Skeletal muscle tissue (tissue), 4 donors: Measurements from ENCODE around the gene INSYN2A. TPM values are rescaled to one million over a fixed set of nuclear protein-coding genes. Genes with fewer than 3 reads are reported as not detected.

Experiments used
- H3K27ac ChIP-seq: one replicate; pipeline ENCODE4 v1.7.0; 2013; ENCODE audit warnings: mild to moderate bottlenecking, low read depth, low read length, inconsistent platforms
- H3K27me3 ChIP-seq, 3 donors: one replicate each; pipeline ENCODE4 v1.7.0; 2013; ENCODE audit warnings: low read length in 3 of 3; ENCODE audit not compliant: control insufficient read depth in 3 of 3, insufficient read depth in 3 of 3
- H3K36me3 ChIP-seq, 3 donors: one replicate each; pipeline ENCODE4 v1.7.0; 2013; ENCODE audit warnings: low read length in 3 of 3; ENCODE audit not compliant: control insufficient read depth in 3 of 3, insufficient read depth in 3 of 3
- H3K4me1 ChIP-seq, 3 donors: one replicate each; pipeline ENCODE4 v1.7.0; 2013; ENCODE audit warnings: low read length in 3 of 3, mild to moderate bottlenecking in 3 of 3; ENCODE audit not compliant: control insufficient read depth in 3 of 3, insufficient read depth in 3 of 3
- H3K4me3 ChIP-seq, 3 donors: one replicate each; pipeline ENCODE4 v1.7.0; 2013; ENCODE audit warnings: low read length in 3 of 3
- H3K9ac ChIP-seq, 3 donors: one replicate each; pipeline ENCODE4 v1.7.0; 2013; ENCODE audit warnings: low read length in 3 of 3, mild to moderate bottlenecking in 3 of 3, moderate library complexity in 2 of 3, low read depth in 1 of 3
- H3K9me3 ChIP-seq, 3 donors: one replicate each; pipeline ENCODE4 v1.7.0; 2013; ENCODE audit warnings: low read length in 3 of 3; ENCODE audit not compliant: control insufficient read depth in 3 of 3
- total RNA-seq: library from RNA; depleted of rRNA; stranded (reverse); fragments of >200 nt; gene quantifications from one replicate; pipeline ENCODE4 v1.2.3, GENCODE V29; 2014
- donor health status: Osteomylitis.

The INSYN2A gene
- total RNA-seq, 1 donor from 2014 or later: under 0.01 TPM

DNA sequence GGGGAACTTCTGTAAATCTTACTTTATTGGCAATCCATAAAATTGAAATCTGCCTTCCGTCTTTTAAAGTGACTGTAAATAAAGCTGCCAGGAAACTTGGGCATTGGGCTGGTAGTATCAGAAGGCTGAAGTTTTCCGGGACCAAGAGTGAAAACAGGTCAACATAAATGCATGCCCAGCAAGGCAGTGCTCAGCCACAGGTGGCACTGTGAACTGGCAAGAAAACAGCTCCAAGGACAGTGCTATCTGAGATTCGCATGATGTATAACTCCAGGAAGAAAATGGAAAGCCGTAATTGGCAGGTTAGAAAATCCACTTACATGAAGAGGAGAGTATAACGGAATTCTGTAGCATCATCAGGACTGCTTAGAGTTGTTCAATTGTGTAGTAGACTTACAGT is 1.9 kb upstream of the INSYN2A start:
- Histone ChIP-seq H3K9me3 (no peaks in the 10 kb centered on the region), H3K4me3 (no peak overlapping the region), H3K36me3 (no peaks in the 10 kb centered on the region), H3K4me1 (peaks cover 0 to 4% (median 4%) of the 10 kb centered on the region in 3 donors), H3K9ac (no peak overlapping the region), H3K27ac (no peak overlapping the region), H3K27me3 (peaks cover 11 to 15% (median 12%) of the 10 kb centered on the region in 3 donors)

DNA sequence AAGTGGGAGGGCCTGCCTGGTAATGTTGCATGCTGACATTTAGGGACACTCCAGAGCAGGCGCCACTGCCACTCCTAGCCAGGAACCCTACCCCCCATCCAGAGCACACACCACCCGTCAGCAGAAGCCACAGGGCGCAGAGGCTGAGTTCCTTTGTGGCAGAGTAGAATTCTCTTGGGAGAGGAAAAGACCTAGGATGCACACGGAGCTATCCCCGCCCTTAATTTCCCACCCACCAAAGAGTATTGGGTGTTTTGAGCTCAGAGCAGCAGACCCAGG is 702 bp upstream of the INSYN2A start:
- Histone ChIP-seq H3K9ac (no peak overlapping the region), H3K9me3 (no peaks in the 10 kb centered on the region), H3K36me3 (no peaks in the 10 kb centered on the region), H3K4me3 (no peak overlapping the region), H3K27me3 (peaks cover 11 to 15% (median 12%) of the 10 kb centered on the region in 3 donors), H3K4me1 (peaks cover 0 to 4% (median 4%) of the 10 kb centered on the region in 3 donors), H3K27ac (no peak overlapping the region)

DNA sequence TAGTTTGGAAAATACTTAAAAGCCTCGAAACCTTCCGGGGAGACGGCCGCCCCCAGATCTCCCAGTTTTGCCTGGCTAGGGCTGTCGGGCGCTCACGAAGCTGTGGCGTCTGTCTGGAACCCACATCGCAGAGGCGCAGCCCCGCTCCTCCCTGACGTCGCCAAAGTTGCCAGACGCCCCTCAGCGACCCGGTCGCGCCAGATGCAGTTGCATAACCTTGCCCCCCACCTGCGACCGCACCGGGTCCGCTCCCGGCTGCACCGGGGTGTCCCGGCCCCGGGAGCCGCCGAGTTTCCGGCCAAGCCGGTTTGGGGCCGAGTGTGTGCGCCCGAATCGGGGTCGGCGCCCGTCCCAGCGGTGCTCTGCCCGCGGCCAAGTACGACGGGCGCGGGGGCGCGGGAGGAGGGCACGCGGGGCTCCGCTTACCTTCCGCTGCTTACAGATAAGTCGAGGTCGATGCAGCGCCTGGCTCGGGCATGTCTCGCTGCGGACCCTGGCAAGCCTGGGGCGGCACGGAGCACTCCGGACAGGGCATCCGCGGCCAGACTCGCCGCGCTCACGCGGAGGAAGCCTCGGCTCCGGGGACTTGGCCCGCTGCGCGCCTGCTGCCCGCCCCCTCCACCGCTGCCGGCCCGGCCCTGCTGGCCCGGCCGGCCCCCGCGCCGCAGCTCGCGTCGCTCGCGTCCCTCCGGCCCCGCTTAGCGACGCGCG is 665 bp downstream of the INSYN2A start:
- no peaks in the 10 kb centered on the region for H3K36me3 ChIP-seq
- peaks cover 11 to 15% (median 12%) of the 10 kb centered on the region in 3 donors for H3K27me3 ChIP-seq
- no peaks in the 10 kb centered on the region for H3K9me3 ChIP-seq
- H3K4me3 ChIP-seq: peak overlapping the region in 1 of 3 donors; percentile 49
- no peak overlapping the region for H3K9ac ChIP-seq
- no peak overlapping the region for H3K27ac ChIP-seq
- peaks cover 0 to 4% (median 4%) of the 10 kb centered on the region in 3 donors for H3K4me1 ChIP-seq

DNA sequence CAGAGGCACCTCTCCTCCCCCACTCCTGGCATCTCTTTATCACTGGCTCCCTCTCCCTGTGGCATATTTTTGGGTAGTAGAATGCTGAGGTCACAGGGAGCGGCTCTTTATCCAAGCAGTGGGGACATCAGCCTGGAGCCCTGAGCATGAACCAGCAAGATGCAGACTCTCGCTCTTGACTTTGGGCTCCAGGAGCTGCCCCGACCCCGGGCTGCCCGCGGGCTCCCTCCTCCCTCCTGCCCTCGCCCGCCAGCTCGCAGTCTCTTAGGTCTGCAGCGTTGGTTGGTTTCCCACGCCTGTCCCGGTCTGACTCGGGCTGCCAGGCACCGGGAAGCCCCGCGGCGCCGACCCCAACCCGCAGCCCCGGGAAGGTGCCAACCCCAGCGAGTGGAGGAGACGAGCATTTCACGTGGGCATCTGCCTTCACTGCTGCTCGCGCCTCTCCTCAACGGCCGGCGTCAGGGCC is 1.3 kb downstream of the INSYN2A start:
- no peak overlapping the region for H3K4me3 ChIP-seq
- H3K27ac ChIP-seq: no peak overlapping the region
- H3K36me3 ChIP-seq: no peaks in the 10 kb centered on the region
- peaks cover 11 to 15% (median 12%) of the 10 kb centered on the region in 3 donors for H3K27me3 ChIP-seq
- no peak overlapping the region for H3K9ac ChIP-seq
- H3K4me1 ChIP-seq: peaks cover 0 to 4% (median 4%) of the 10 kb centered on the region in 3 donors
- no peaks in the 10 kb centered on the region for H3K9me3 ChIP-seq

DNA sequence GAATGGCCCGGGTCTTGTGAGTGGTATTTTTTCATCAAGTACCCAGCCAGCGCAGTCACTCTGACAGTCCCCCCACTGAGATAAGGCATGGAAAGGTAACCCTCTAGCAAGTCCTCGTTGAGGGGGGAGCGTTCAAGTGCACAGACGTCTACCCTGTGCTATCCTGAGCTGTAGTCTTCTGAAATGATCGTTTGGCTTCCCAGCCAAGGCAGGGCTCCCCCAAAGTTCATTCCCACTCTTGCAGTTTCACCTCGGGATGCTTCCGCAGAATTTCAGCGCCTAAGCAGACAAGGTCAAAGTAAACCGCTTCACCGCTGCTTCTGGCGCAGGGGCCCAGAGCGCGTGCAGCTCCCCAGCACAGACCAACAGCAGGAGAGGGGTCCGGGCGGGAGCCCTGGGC is 1.8 kb downstream of the INSYN2A start:
- H3K9me3 ChIP-seq: no peaks in the 10 kb centered on the region
- no peak overlapping the region for H3K4me3 ChIP-seq
- H3K4me1 ChIP-seq: peaks cover 0 to 4% (median 4%) of the 10 kb centered on the region in 3 donors
- peaks cover 11 to 15% (median 12%) of the 10 kb centered on the region in 3 donors for H3K27me3 ChIP-seq
- no peak overlapping the region for H3K27ac ChIP-seq
- no peaks in the 10 kb centered on the region for H3K36me3 ChIP-seq
- no peak overlapping the region for H3K9ac ChIP-seq

DNA sequence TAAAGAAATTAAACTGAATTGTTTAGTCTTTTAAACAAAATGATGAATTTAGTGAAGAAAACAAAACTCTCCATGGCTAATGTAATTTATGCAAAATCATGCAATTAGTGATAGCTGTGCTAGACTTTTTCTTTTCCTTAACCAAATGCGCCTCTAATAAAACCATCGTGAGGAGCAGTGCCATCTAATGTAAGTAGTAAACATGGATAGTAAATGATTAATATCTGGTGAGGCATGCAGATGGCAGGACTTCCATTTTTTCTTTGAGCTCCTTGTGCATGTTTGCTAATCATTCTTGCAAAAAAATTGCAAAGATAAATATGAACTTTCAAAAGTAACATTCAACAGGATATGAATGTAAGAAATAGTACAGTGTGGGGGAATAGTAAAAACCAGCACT is 2.3 kb downstream of the INSYN2A start:
- H3K27me3 ChIP-seq: peaks cover 11 to 15% (median 12%) of the 10 kb centered on the region in 3 donors
- H3K9ac ChIP-seq: no peak overlapping the region
- no peaks in the 10 kb centered on the region for H3K9me3 ChIP-seq
- no peaks in the 10 kb centered on the region for H3K36me3 ChIP-seq
- H3K4me3 ChIP-seq: no peak overlapping the region
- peaks cover 0 to 4% (median 4%) of the 10 kb centered on the region in 3 donors for H3K4me1 ChIP-seq
- no peak overlapping the region for H3K27ac ChIP-seq

DNA sequence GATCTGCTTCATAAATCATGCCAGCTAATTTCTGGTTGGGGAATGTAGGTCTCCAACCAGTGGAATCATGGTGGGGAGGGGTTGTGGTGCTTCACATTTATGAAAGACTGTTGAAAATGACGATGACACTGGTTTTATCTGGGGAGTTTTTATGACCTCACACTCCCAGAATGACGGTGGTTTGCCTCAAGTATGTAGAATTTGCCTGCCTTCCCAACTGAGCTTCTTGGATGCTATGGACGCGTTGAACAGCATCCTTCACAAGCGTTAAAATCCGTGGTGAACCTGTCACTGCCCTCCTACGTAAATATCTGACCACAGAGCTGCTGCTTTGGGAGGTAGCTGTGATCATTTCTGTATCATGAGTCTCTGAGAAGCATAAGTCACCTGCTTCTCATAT is 3.3 kb downstream of the INSYN2A start:
- no peak overlapping the region for H3K27ac ChIP-seq
- H3K9me3 ChIP-seq: no peaks in the 10 kb centered on the region
- H3K27me3 ChIP-seq: peaks cover 11 to 15% (median 12%) of the 10 kb centered on the region in 3 donors
- peaks cover 0 to 4% (median 4%) of the 10 kb centered on the region in 3 donors for H3K4me1 ChIP-seq
- no peaks in the 10 kb centered on the region for H3K36me3 ChIP-seq
- H3K4me3 ChIP-seq: no peak overlapping the region
- no peak overlapping the region for H3K9ac ChIP-seq

DNA sequence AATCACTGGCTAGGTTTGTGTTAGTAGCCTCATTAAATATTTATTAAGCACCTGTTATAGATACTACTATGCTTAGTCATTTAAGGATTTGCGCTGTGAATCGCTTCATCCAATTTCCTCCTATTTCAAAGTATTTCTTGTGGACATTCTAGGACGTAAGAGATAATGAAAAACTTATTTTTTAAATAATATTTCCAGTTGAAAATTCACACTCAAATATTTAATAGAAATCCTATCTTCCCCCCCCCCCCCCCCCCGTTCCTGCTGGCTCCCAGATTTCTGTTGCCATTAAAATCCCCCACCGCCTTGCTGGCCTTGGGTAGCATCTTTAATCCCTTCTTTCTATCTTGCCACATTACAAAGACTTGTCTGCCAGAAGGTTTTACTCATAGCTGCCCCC is 6.0 kb downstream of the INSYN2A start:
- Histone ChIP-seq H3K36me3 (no peaks in the 10 kb centered on the region), H3K4me3 (no peak overlapping the region), H3K27me3 (peaks cover 3 to 6% (median 5%) of the 10 kb centered on the region in 3 donors), H3K27ac (no peak overlapping the region), H3K9me3 (no peaks in the 10 kb centered on the region), H3K4me1 (peaks cover 0 to 6% (median 0%) of the 10 kb centered on the region in 3 donors), H3K9ac (no peak overlapping the region)

DNA sequence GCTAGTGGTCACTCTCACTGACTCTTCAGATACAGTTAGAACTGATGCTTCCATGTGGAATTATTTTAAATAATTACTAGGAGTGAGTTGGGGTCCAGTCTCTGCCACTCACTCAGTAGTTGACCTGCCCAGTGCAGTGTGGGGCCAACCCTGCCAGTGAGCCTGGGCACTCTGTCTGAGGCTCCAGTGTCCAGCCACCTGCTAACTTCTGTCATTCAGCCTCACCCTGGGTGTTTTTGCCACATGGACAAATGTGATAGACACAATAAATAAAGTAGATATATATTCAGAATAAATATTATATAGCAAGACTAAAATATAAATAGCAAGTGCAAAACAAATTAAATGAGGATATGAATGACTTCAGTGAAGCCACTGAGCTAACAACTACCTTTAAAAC is 7.2 kb downstream of the INSYN2A start:
- no peaks in the 10 kb centered on the region for H3K9me3 ChIP-seq
- H3K4me1 ChIP-seq: peaks cover 0 to 4% (median 0%) of the 10 kb centered on the region in 3 donors
- no peak overlapping the region for H3K4me3 ChIP-seq
- H3K27me3 ChIP-seq: no peaks in the 10 kb centered on the region
- H3K36me3 ChIP-seq: no peaks in the 10 kb centered on the region
- H3K27ac ChIP-seq: no peak overlapping the region
- no peak overlapping the region for H3K9ac ChIP-seq

DNA sequence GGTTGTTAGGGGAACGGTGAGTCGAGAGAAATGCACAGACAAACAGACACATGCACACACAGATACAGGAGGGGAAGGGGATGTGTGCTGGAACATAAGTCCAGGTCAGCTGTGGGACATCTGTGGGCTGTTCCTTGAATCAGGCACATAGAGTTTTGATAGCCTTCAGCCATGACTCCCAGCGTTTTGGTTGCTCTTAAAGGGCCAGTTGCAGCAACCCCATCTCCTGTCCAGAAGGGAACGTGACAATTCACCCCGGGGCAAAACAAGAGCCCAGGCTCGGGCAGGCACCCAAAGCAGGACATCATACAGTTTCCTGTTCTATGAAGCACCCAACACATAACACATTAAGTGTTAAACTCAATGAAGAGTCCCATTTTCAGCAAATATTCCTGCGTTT is 9.6 kb downstream of the INSYN2A start:
- Histone ChIP-seq H3K27ac (no peak overlapping the region), H3K4me3 (no peak overlapping the region), H3K9ac (no peak overlapping the region), H3K36me3 (no peaks in the 10 kb centered on the region), H3K4me1 (peaks cover 0 to 4% (median 0%) of the 10 kb centered on the region in 3 donors), H3K27me3 (no peaks in the 10 kb centered on the region), H3K9me3 (no peaks in the 10 kb centered on the region)
